NCI-H128 (cell line): ENCODE measurements around the gene FAIM2.

Experiments used
- DNase-seq: peaks from one replicate; lab custom pipeline; 2025; ENCODE audit not compliant: unreplicated experiment; lab: John Stamatoyannopoulos, UW

FAIM2 gene

GRCh38 chr12:49899286-49899843 lies 4.3 kb downstream of the FAIM2 start:
- DNase-seq, result no peak

DNA sequence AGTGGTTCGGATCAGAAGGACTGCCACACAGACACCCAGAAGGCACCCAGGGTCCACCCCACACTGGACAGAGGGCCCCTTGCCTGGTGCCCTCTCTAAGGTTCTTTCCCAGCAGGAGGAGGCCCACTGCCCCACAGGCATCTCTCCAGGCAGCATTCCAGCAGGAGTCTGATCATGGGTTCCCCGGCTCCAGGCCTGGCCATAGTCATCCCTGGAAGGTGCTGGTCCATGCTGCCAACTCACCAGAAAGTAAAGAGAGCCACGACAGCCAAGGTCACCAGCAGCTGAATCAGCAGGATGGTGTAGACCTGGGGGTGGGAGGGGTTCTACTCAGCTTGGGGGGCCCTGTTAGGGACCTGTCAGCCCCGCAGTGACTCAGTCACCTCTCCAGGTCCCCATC lies 6.4 kb downstream of the FAIM2 start:
- no peak for DNase-seq

DNA sequence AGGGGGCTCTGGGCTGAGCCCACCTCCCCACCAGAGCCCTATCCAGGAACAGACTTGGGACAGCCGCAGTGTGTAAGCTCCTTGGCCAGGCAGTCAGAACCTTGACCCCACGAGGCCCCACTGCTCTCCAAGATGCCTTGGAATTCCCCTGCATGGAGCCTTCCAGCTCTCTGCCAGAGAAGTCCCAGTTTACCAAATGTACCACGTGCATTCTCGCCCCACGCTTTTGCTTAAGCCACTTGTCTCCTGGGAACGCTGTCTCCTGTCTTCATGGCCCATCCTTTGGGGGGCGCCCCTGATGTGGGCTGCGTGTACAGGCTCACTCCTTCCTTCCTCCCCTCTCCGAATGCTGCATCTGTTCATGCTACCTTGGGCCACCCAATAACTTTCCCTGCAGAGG lies 7.9 kb downstream of the FAIM2 start:
- DNase-seq, result no peak

DNA sequence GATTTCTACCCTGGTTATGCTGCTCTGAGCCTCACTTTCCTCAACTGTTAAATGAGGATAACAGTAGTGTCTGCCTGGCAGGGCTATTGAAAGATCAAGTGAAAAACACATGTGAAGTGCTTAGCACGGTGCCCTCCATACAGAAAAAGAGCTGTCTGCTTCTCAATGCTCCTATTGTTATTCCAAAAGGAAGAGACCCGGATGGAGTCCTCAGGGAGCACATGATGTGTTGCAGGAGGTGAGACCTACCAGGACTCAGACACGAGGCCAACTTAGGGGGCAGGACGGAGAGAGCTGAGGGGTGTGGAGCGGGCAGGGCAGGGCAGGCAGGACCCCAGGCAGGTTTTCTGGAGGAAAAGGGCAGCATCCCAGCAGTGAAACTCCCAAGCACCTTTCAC lies 8.9 kb downstream of the FAIM2 start:
- DNase-seq, result no peak

DNA sequence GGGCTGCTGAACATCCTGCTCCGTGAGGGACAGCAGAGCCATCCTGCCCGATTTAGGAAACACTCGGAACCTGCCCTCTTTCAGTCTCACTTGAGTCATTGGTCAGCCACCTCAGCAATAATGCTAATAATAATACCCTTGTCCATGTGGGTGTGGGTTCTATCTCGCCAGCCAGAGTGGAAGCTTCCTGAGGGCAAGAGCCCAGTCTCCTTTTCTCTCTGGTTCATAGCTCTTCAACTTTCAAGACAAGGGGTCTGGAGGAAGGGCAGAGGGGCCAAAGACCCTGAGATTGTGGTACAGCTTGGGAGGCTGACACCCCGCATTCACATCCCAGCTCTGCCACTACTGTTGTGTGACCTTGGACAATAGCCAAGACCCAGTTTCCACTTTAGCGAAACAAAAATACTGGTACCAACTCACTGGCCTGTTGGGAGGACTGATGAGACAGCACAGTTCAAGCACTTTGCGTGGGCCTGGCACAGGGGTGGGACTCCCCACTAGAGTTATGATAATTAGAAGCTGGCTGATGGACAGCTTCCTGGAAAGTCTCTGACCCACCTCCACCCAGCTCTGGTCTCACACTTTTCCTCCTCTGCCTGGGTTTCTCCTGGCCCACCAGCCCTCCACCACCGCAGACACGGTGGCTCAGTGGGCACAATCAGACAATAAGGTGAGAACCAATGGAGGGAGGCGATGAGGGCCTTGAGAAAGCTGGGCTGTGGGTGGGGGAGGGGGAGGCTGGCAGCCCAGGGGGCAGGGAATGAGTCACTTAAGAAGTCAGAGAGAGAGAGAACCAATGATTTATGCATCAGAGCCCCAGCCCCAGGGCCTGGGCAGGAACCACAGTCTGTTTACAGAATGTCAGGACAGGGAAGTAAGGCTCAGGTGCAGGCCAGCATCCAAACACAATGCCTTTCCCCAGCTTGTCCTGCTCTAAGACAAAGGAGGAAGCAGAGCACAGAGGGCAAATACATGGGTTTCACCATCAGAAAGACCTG lies 9.6 kb downstream of the FAIM2 start:
- no peak for DNase-seq

DNA sequence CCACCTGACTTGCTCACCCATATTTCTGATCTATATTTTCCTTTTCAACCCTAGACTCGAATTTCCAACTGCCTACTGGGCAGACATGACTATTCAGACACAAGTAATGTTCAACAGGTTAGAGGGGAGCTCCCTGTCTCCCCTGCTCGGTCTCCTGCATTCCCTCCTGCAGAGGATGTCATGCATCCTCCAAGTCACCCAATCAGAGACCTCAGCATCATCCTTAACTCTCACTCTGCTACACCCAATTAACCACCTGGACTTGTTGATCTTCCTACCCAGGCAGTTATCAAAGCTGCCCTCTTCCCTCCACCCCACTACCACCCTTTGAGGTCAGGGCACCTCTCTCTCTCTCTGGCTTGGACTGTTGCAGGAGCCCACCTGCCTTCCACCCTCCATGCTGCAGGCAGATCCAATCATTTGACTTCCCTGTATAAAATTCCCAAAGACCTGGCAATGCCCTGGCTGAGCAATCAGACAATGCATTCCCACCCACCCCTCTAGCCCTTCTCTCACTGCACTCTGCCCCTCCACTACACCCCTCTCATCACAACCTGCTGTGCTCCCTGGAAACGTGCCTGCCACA lies 10.9 kb downstream of the FAIM2 start:
- no peak for DNase-seq

DNA sequence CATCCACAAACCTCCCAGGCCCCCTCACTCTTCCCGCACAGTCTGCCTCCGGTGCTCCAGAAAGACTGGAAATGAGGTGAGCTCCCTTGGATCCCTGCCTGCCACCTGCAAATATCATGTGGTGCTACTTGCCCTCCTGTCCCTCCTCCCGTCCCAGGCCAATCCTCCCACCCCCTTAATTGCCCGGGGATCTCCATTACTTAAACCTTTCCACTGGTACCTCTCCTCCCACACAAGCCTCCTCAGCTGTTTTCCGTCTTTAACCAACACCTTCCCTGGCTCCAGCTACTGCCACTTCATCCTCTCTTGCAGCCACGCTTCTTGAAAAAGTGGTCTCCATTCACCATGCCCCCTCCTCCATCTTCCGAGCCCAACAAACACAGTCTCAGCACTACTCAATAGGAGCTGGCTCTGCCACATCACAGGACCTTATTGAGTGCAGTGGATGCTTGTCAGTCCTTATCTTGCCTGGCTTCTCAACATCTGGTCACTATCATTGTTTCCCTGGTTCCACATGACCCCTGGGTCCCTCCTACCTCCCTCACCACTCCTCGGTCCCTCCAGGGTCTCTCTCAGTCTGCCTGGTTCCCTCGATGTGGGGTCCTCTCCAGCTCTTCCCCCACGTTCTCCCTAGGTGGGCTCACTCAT lies 11.5 kb downstream of the FAIM2 start:
- no peak for DNase-seq

- DNase-seq, result no peak
These were observed 12.2 kb downstream of the FAIM2 start for GRCh38 chr12:49891476-49891875.

GRCh38 chr12:49891012-49891411 lies 12.7 kb downstream of the FAIM2 start:
- no peak for DNase-seq

GRCh38 chr12:49890096-49890461 lies 13.6 kb downstream of the FAIM2 start:
- DNase-seq, result no peak

- no peak for DNase-seq
These were observed 14.2 kb downstream of the FAIM2 start for GRCh38 chr12:49889361-49890095.

DNA sequence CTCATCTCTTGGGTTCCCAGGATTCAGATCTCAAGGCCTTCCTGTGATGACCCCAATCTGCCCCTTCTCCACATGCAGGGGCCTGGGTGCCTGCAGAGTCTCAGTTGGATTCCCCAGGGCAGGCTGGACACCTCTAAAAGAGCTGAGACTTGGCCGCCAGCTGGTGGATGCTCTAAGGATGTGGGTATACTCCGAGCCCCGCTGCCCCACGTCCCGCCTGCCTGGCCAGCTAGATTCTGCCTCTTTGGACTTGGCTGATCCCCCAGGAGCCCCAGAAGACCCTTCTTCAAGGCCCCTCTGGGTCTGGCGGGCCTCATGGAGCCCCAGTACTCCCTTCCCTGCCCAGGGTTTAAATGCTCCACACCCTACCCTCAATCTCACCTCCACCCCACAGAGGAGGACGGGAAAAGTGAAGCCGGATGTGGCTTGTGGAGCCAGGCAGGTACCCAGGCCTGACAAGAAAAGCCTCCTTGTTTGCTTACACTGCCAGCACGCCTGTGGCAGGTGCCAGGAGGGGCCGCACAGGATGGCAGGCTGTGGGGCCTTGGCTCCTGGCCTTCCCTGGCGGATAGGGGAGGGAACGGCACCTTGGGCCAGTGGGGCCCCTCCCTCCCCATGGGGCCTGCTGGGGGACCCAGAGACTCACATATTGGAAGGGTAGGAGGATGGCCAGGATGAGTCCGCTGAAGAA lies 15.1 kb downstream of the FAIM2 start:
- no peak for DNase-seq

GRCh38 chr12:49887536-49888401 lies 15.9 kb downstream of the FAIM2 start:
- no peak for DNase-seq

GRCh38 chr12:49887091-49887490 lies 16.6 kb downstream of the FAIM2 start:
- no peak for DNase-seq

DNA sequence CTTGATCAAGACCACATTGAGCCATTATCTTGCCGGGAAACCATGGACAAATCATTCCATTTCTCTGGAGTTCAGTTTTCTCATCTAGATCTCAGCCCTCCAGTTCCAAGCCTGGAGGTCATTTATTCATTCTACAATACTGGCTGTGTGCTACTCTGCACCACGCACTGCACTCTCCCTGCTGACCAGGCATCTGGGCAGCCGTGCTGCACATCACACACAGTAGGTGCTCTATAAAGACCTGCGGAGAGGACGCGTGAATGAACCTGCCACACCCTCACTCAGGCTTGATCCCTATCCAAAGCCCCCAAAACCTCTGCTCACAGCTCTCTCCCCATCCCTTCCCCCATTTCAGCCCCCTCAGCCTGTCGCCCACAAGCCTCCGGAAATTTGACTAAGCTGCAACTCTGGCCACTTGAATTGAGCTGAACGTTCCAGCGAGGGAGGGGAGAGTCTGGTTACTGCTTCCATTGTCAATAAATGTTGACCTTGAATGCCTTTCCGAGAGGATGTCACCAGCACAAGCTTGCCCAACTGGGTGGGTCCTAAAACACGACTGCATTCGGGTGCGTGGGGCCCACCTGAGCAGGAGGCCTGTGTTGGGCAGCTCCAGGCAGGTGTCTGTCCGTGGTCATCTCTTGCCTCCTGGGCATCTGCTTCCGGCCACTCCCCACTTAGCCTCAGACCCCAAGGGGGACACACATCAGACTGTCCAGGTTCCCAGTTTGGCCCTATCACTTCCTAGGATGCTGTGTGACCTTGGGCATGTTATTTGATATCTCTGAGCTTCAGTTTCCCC lies 17.8 kb downstream of the FAIM2 start:
- no peak for DNase-seq

DNA sequence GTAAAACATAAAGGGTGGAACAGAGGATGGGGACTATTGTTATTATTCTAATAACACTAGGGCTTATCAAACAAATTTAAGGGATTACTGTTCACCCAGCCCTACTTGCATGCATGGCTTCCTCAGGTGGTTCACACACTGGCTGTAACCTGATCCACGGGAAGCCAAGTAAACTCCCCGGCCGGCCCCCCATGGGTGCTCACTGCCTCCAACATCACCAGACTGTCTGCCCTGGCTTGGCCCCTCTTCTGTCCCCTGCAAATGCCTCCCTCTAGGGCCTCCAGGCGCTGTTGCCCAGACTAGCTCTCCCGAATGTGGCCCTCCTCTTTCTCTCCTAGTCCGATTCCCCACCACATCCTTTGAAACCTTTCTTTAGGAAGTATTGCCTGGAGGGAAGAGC lies 18.6 kb downstream of the FAIM2 start:
- DNase-seq, result no peak

GRCh38 chr12:49882851-49883464 lies 20.7 kb downstream of the FAIM2 start:
- no peak for DNase-seq

DNA sequence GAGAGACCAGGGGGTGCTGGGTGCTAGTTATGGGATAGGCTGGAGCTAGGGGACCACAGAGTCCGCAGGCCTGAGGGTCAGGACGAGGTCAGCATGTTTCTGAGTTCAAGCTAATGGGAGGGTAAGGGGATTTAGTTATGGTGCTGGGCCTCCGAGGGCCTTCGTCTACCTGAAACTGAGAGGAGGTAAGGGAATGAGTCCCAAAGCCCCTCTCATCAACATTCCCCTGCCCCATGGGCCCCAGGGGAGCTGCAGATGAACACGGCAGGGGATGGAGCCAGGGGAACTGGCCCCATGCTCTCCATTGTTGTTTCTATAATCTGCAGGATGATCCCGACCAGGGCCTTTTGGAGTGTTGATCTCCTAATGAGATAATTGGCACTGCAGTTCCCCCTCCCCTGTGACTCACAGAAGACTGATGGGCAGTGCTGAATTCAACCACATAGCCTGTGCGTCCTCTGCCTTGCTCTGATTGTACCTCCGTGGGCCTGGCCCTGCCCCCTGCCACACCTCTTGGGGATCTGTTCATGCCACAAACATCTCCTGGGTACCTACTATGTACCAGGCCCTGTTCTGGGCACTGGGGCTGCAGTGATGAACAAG lies 21.4 kb downstream of the FAIM2 start:
- DNase-seq, result no peak
